ENCODE measurements around the gene GGCT. TPM values are rescaled to one million over a fixed set of nuclear protein-coding genes. Genes with fewer than 3 reads are reported as not detected.
A peak's percentile ranks its signal among the peaks of the same experiment; 100 is the strongest.

Gene GGCT
- total RNA-seq, 3 donors from 2014 or later: 29.9 to 50.2 (median 32.8) TPM

GRCh38 chr7:30502470-30503251 lies 2.0 kb downstream of the GGCT start:
- Histone ChIP-seq H3K9me3 (no peaks in the 10 kb centered on the region), H3K4me3 (no peak overlapping the region), H3K36me3 (ENCODE audit: low read depth) (no peaks in the 10 kb centered on the region), H3K4me1 (ENCODE audit: low read depth) (peaks cover 16% of the 10 kb centered on the region)
- ATAC-seq: no peak
- no peak for DNase-seq
- intact Hi-C loops (cut with DNase I, micrococcal nuclease): no loop called here
- TF ChIP-seq, protein P1, sequence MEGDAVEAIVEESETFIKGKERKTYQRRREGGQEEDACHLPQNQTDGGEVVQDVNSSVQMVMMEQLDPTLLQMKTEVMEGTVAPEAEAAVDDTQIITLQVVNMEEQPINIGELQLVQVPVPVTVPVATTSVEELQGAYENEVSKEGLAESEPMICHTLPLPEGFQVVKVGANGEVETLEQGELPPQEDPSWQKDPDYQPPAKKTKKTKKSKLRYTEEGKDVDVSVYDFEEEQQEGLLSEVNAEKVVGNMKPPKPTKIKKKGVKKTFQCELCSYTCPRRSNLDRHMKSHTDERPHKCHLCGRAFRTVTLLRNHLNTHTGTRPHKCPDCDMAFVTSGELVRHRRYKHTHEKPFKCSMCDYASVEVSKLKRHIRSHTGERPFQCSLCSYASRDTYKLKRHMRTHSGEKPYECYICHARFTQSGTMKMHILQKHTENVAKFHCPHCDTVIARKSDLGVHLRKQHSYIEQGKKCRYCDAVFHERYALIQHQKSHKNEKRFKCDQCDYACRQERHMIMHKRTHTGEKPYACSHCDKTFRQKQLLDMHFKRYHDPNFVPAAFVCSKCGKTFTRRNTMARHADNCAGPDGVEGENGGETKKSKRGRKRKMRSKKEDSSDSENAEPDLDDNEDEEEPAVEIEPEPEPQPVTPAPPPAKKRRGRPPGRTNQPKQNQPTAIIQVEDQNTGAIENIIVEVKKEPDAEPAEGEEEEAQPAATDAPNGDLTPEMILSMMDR (IDR thresholded peaks at IDR 0.05): no peak

DNA sequence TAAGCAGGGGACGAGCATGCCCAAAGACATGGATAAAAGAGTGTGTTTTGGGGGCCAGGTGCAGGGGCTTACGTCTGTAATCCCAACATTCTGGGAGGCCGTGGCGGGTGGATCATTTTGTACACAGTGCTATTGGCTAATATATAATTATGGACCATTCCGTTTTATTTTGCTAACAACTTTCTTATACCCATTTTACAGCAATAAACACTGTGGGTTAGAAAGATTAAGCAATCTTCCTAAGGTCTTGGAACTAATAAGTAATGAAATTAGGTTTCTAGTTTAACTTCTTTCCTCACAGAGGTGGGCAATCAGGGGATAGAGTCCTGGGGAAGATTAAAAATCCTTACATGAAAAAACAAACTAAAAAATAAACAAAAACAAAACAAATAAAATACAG lies 3.4 kb downstream of the GGCT start:
- DNase-seq (no peak), ATAC-seq (no peak)
- H3K4me3 ChIP-seq: no peak overlapping the region
- H3K36me3 ChIP-seq (ENCODE audit: low read depth): no peaks in the 10 kb centered on the region
- no peaks in the 10 kb centered on the region for H3K9me3 ChIP-seq
- peaks cover 16% of the 10 kb centered on the region for H3K4me1 ChIP-seq (ENCODE audit: low read depth)
- TF ChIP-seq, protein P1 (IDR thresholded peaks at IDR 0.05): no peak
- intact Hi-C loops (cut with DNase I, micrococcal nuclease): no loop called here

GRCh38 chr7:30493228-30493627 lies 11.4 kb downstream of the GGCT start:
- Histone ChIP-seq H3K4me1 (ENCODE audit: low read depth) (no peaks in the 10 kb centered on the region), H3K4me3 (no peak overlapping the region), H3K9me3 (no peaks in the 10 kb centered on the region), H3K36me3 (ENCODE audit: low read depth) (no peaks in the 10 kb centered on the region)
- ATAC-seq: peak; percentile 53
- intact Hi-C loops (cut with DNase I, micrococcal nuclease): no loop called here
- DNase-seq: no peak
- TF ChIP-seq, protein P1 (IDR thresholded peaks at IDR 0.05): no peak

DNA sequence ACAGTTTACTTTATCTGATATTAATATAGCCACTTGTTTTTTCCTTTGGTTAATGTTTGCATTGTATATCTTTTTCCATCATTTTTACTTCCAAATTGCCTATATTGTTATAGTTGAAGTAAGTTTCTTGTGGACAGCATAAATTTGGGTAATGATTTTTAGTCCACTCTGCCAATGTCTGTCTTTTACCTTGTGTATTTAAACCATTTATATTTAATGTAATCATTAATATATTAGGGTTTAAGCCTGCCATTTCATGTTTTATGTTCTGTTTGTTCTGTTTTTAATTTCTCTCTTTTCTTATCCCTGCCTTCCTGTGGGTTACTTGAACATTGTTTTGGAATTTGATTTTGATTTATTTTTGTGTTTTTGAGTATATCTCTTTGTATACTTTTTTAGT lies 13.2 kb downstream of the GGCT start:
- no peaks in the 10 kb centered on the region for H3K9me3 ChIP-seq
- DNase-seq: no peak
- TF ChIP-seq, protein P1 (IDR thresholded peaks at IDR 0.05): no peak
- H3K36me3 ChIP-seq (ENCODE audit: low read depth): no peaks in the 10 kb centered on the region
- H3K4me3 ChIP-seq: no peak overlapping the region
- no peaks in the 10 kb centered on the region for H3K4me1 ChIP-seq (ENCODE audit: low read depth)
- no peak for ATAC-seq
- intact Hi-C loops (cut with DNase I, micrococcal nuclease): no loop called here

DNA sequence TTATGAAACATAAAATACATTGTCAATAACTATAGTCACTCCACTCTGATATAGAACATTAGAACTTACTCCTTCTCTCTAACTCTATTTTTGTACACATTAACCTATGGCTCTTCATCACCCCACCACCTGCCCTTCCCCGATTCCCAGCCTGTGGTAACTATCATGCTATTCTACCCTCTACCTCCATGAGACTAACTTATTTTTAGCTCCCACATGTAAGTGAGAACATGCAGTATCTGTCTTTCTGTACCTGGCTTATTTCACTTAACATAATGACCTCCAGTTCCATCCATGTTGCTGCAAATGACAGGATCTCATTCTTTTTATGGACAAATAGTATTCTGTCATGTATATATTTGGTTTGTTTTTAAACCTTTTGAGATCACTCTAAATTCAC lies 17.3 kb downstream of the GGCT start:
- H3K4me1 ChIP-seq (ENCODE audit: low read depth): no peaks in the 10 kb centered on the region
- no peak overlapping the region for H3K4me3 ChIP-seq
- no peak for ATAC-seq
- no peaks in the 10 kb centered on the region for H3K36me3 ChIP-seq (ENCODE audit: low read depth)
- TF ChIP-seq, protein P1 (IDR thresholded peaks at IDR 0.05): no peak
- intact Hi-C loops (cut with DNase I, micrococcal nuclease): no loop called here
- DNase-seq: no peak
- no peaks in the 10 kb centered on the region for H3K9me3 ChIP-seq

Data from mucosa of descending colon (tissue), 3 donors.